ENCODE data around the gene GKN1. TPM values are rescaled to one million over a fixed set of nuclear protein-coding genes. Genes with fewer than 3 reads are reported as not detected.

The GKN1 gene
- total and polyA plus RNA-seq, 3 donors from 2014 or later = not detected

GRCh38 chr2:69003731-69004130, 29.3 kb downstream of the GKN1 start:
- Histone ChIP-seq H3K27me3 (no peaks in the 10 kb centered on the region), H3K4me3 (no peak overlapping the region), H3K36me3 (ENCODE audit: low read depth, missing control alignments) (no peaks in the 10 kb centered on the region), H3K4me1 (no peaks in the 10 kb centered on the region), H3K27ac (no peak overlapping the region), H3K9me3 (no peaks in the 10 kb centered on the region)
- intact Hi-C loops (cut with DNase I; ENCODE audit: low total_unique reads) = no loop called here
- no peak for DNase-seq
- 87 to 89% methylated on average over 2 of the region's 2 CpGs for WGBS, 2 donors
- TF ChIP-seq CTCF (IDR thresholded peaks at IDR 0.05) = no peak
- TF ChIP-seq POLR2A (IDR thresholded peaks at IDR 0.05) = no peak

- no peaks in the 10 kb centered on the region for H3K27me3 ChIP-seq
- H3K4me1 ChIP-seq = no peaks in the 10 kb centered on the region
- TF ChIP-seq CTCF (IDR thresholded peaks at IDR 0.05) = no peak
- TF ChIP-seq POLR2A (IDR thresholded peaks at IDR 0.05) = no peak
Observed at GRCh38 chr2:69007169-69007568, 32.7 kb downstream of the GKN1 start.

GRCh38 chr2:69007603-69008002, 33.2 kb downstream of the GKN1 start:
- H3K4me3 ChIP-seq = no peak overlapping the region
- H3K36me3 ChIP-seq (ENCODE audit: low read depth, missing control alignments) = no peaks in the 10 kb centered on the region
- no peak overlapping the region for H3K27ac ChIP-seq
- no peaks in the 10 kb centered on the region for H3K27me3 ChIP-seq
- intact Hi-C loops (cut with DNase I; ENCODE audit: low total_unique reads) = no loop called here
- H3K9me3 ChIP-seq = no peaks in the 10 kb centered on the region
- TF ChIP-seq POLR2A (IDR thresholded peaks at IDR 0.05) = no peak
- DNase-seq = no peak
- H3K4me1 ChIP-seq = peaks cover 1% of the 10 kb centered on the region

More at GRCh38 chr2:69007169-69007568, 32.7 kb downstream of the GKN1 start:
- DNase-seq = no peak
- Histone ChIP-seq H3K4me3 (no peak overlapping the region), H3K27ac (no peak overlapping the region), H3K9me3 (no peaks in the 10 kb centered on the region), H3K36me3 (ENCODE audit: low read depth, missing control alignments) (no peaks in the 10 kb centered on the region)
- intact Hi-C loops (cut with DNase I; ENCODE audit: low total_unique reads) = no loop called here

- Histone ChIP-seq H3K36me3 (ENCODE audit: low read depth, missing control alignments) (no peaks in the 10 kb centered on the region), H3K27ac (no peak overlapping the region), H3K4me3 (no peak overlapping the region), H3K4me1 (peaks cover 3% of the 10 kb centered on the region), H3K9me3 (no peaks in the 10 kb centered on the region), H3K27me3 (no peaks in the 10 kb centered on the region)
- intact Hi-C loops (cut with DNase I; ENCODE audit: low total_unique reads) = no loop called here
- DNase-seq = no peak
- WGBS, 2 donors = 71 to 84% methylated on average over 8 of the region's 8 CpGs
- TF ChIP-seq POLR2A (IDR thresholded peaks at IDR 0.05) (no peak), CTCF (IDR thresholded peaks at IDR 0.05) (no peak)
Observed at GRCh38 chr2:69010437-69011194, 36.2 kb downstream of the GKN1 start.

GRCh38 chr2:69011611-69012157, 37.2 kb downstream of the GKN1 start:
- DNase-seq = no peak
- Histone ChIP-seq H3K4me1 (peaks cover 3% of the 10 kb centered on the region), H3K9me3 (no peaks in the 10 kb centered on the region), H3K36me3 (ENCODE audit: low read depth, missing control alignments) (no peaks in the 10 kb centered on the region), H3K27ac (no peak overlapping the region), H3K4me3 (no peak overlapping the region), H3K27me3 (no peaks in the 10 kb centered on the region)
- 74 to 76% methylated on average over 4 of the region's 4 CpGs for whole genome bisulfite sequencing, 2 donors
- intact Hi-C loops (cut with DNase I; ENCODE audit: low total_unique reads) = loop anchor here (2.0 kb wide), 1 partner anchor 295 kb away; no protein-coding TSS in a partner anchor
- TF ChIP-seq CTCF (IDR thresholded peaks at IDR 0.05) (no peak), POLR2A (IDR thresholded peaks at IDR 0.05) (no peak)
